ENCODE data around the gene IZUMO1.
"Not testable (repeated sequence)": the region's sequence is repeated elsewhere in the genome, so short reads cannot be mapped to it uniquely, and the experiment has no call there.

IZUMO1 gene

GRCh38 chr19:48713864-48714755 lies 32.6 kb downstream of the IZUMO1 start:
- peak; percentile 91 to 95 for DNase-seq (ENCODE audit: low read depth in 2 of 2)

- no peak for DNase-seq (ENCODE audit: low read depth in 2 of 2)
Measured at GRCh38 chr19:48713041-48713863, 33.5 kb downstream of the IZUMO1 start.

GRCh38 chr19:48711106-48711662 lies 35.5 kb downstream of the IZUMO1 start:
- no peak for DNase-seq (ENCODE audit: low read depth in 2 of 2)

GRCh38 chr19:48708471-48708870 lies 38.2 kb downstream of the IZUMO1 start:
- DNase-seq (ENCODE audit: low read depth in 2 of 2): no peak

GRCh38 chr19:48705431-48705830 lies 41.3 kb downstream of the IZUMO1 start:
- no peak for DNase-seq (ENCODE audit: low read depth in 2 of 2)

- DNase-seq (ENCODE audit: low read depth in 2 of 2): no peak
Measured at GRCh38 chr19:48703316-48703715, 43.4 kb downstream of the IZUMO1 start.

- no peak for DNase-seq (ENCODE audit: low read depth in 2 of 2)
Measured at GRCh38 chr19:48702701-48703100, 44.0 kb downstream of the IZUMO1 start.

GRCh38 chr19:48698046-48698445 lies 48.7 kb downstream of the IZUMO1 start:
- no peak for DNase-seq (ENCODE audit: low read depth in 2 of 2)

- DNase-seq (ENCODE audit: low read depth in 2 of 2): no peak
Measured at GRCh38 chr19:48696353-48697010, 50.2 kb downstream of the IZUMO1 start.

GRCh38 chr19:48695743-48696352 lies 50.9 kb downstream of the IZUMO1 start, which contains the start of gene FUT2:
TSS of gene FUT2 (plus strand) at chr19:48695971. CDS start at chr19:48702957, 6,986 bp downstream.
- DNase-seq (ENCODE audit: low read depth in 2 of 2): no peak

- DNase-seq (ENCODE audit: low read depth in 2 of 2): not testable (repeated sequence)
Measured at GRCh38 chr19:48693629-48694028, 53.1 kb downstream of the IZUMO1 start.

Data from stimulated activated CD4-positive, alpha-beta T cell treated with anti-CD3 and anti-CD28 coated beads, Interleukin-1b, Interleukin-23, amount 100 ng/mL, for 4 hours (primary cell).